Hematopoietic multipotent progenitor cell (in vitro differentiated cells): ENCODE results near the gene SKAP1. TPM values are rescaled to one million over a fixed set of nuclear protein-coding genes. Genes with fewer than 3 reads are reported as not detected.
"Not testable (repeated sequence)": the region's sequence is repeated elsewhere in the genome, so short reads cannot be mapped to it uniquely, and the experiment has no call there.

ENCODE experiments used
- DNase-seq, 3 donors: peaks; one replicate each; pipeline ENCODE4 v3.0.0-alpha.2; 2011 to 2015; ENCODE audit warnings: low read depth in 2 of 3, low spot score in 2 of 3
- total RNA-seq: library from RNA; depleted of rRNA; stranded (reverse); fragments of >200 nt; gene quantifications from one replicate; pipeline ENCODE4 v1.2.3, GENCODE V29; 2012

SKAP1 gene
- total RNA-seq, 1 donor: 4.8 TPM

GRCh38 chr17:48451489-48451888 lies 21.5 kb upstream of the SKAP1 start:
- DNase-seq: no peak

GRCh38 chr17:48449335-48449734 lies 19.3 kb upstream of the SKAP1 start:
- not testable (repeated sequence) for DNase-seq

GRCh38 chr17:48445248-48445620 lies 15.2 kb upstream of the SKAP1 start:
- DNase-seq: no peak

GRCh38 chr17:48444516-48445247 lies 14.7 kb upstream of the SKAP1 start:
- no peak for DNase-seq

- no peak for DNase-seq
Observed at GRCh38 chr17:48443712-48444111, 13.7 kb upstream of the SKAP1 start.

- DNase-seq: peak in 2 of 3 donors; percentile 81 to 83
Observed at GRCh38 chr17:48442819-48443218, 12.8 kb upstream of the SKAP1 start.

GRCh38 chr17:48441862-48442261 lies 11.8 kb upstream of the SKAP1 start:
- DNase-seq: no peak

GRCh38 chr17:48441231-48441711 lies 11.3 kb upstream of the SKAP1 start:
- peak; percentile 54 to 86 (median 70) for DNase-seq

GRCh38 chr17:48440669-48441068 lies 10.7 kb upstream of the SKAP1 start:
- no peak for DNase-seq

GRCh38 chr17:48439875-48440505 lies 10.0 kb upstream of the SKAP1 start:
- DNase-seq: peak in 1 of 3 donors; percentile 38

GRCh38 chr17:48439110-48439850 lies 9.3 kb upstream of the SKAP1 start:
- DNase-seq: peak in 2 of 3 donors; percentile 63 to 69

GRCh38 chr17:48438516-48439061 lies 8.6 kb upstream of the SKAP1 start:
- DNase-seq: no peak

GRCh38 chr17:48433896-48434295 lies 3.9 kb upstream of the SKAP1 start:
- no peak for DNase-seq

GRCh38 chr17:48432820-48433775 lies 3.1 kb upstream of the SKAP1 start:
- DNase-seq: no peak

- DNase-seq: no peak
Observed at GRCh38 chr17:48429156-48429555, 858 bp downstream of the SKAP1 start.

GRCh38 chr17:48427598-48427997 lies 2.4 kb downstream of the SKAP1 start:
- peak in 1 of 3 donors; percentile 51 for DNase-seq

GRCh38 chr17:48426761-48427500 lies 3.1 kb downstream of the SKAP1 start:
- DNase-seq: no peak

- no peak for DNase-seq
Observed at GRCh38 chr17:48426019-48426665, 3.9 kb downstream of the SKAP1 start.

GRCh38 chr17:48422060-48422459 lies 8.0 kb downstream of the SKAP1 start:
- DNase-seq: not testable (repeated sequence)
